ENCODE data around the gene TNFRSF8.

The TNFRSF8 gene

GRCh38 chr1:12047120-12047876 lies 15.8 kb upstream of the TNFRSF8 start:
- no peak for TF ChIP-seq GATA1 (IDR thresholded peaks at IDR 0.05; ENCODE audit: low read depth, low read length)
- no peak for TF ChIP-seq POLR2A (IDR thresholded peaks at IDR 0.05; ENCODE audit: low read length)
- DNase-seq: no peak

GRCh38 chr1:12048372-12048771 lies 14.7 kb upstream of the TNFRSF8 start:
- DNase-seq: no peak
- TF ChIP-seq GATA1 (IDR thresholded peaks at IDR 0.05; ENCODE audit: low read depth, low read length) (no peak), POLR2A (IDR thresholded peaks at IDR 0.05; ENCODE audit: low read length) (no peak)

- no peak for DNase-seq
- TF ChIP-seq GATA1 (IDR thresholded peaks at IDR 0.05; ENCODE audit: low read depth, low read length): no peak
- TF ChIP-seq POLR2A (IDR thresholded peaks at IDR 0.05; ENCODE audit: low read length): no peak
Observed at GRCh38 chr1:12049616-12050015, 13.5 kb upstream of the TNFRSF8 start.

GRCh38 chr1:12051361-12051760 lies 11.7 kb upstream of the TNFRSF8 start:
- TF ChIP-seq GATA1 (IDR thresholded peaks at IDR 0.05; ENCODE audit: low read depth, low read length): no peak
- TF ChIP-seq POLR2A (IDR thresholded peaks at IDR 0.05; ENCODE audit: low read length): no peak
- no peak for DNase-seq

- peak in 1 of 2 experiments; percentile 41 for DNase-seq
- TF ChIP-seq POLR2A (IDR thresholded peaks at IDR 0.05; ENCODE audit: low read length) (no peak), GATA1 (IDR thresholded peaks at IDR 0.05; ENCODE audit: low read depth, low read length) (no peak)
Observed at GRCh38 chr1:12052008-12052573, 11.0 kb upstream of the TNFRSF8 start.

GRCh38 chr1:12052997-12053686 lies 10.0 kb upstream of the TNFRSF8 start:
- TF ChIP-seq POLR2A (IDR thresholded peaks at IDR 0.05; ENCODE audit: low read length): no peak
- no peak for TF ChIP-seq GATA1 (IDR thresholded peaks at IDR 0.05; ENCODE audit: low read depth, low read length)
- DNase-seq: no peak

- DNase-seq: no peak
- no peak for TF ChIP-seq GATA1 (IDR thresholded peaks at IDR 0.05; ENCODE audit: low read depth, low read length)
- no peak for TF ChIP-seq POLR2A (IDR thresholded peaks at IDR 0.05; ENCODE audit: low read length)
Observed at GRCh38 chr1:12053752-12054548, 9.2 kb upstream of the TNFRSF8 start.

- TF ChIP-seq GATA1 (IDR thresholded peaks at IDR 0.05; ENCODE audit: low read depth, low read length) (no peak), POLR2A (IDR thresholded peaks at IDR 0.05; ENCODE audit: low read length) (no peak)
- DNase-seq: no peak
Observed at GRCh38 chr1:12055259-12055658, 7.8 kb upstream of the TNFRSF8 start.

- DNase-seq: no peak
- no peak for TF ChIP-seq GATA1 (IDR thresholded peaks at IDR 0.05; ENCODE audit: low read depth, low read length)
- TF ChIP-seq POLR2A (IDR thresholded peaks at IDR 0.05; ENCODE audit: low read length): no peak
Observed at GRCh38 chr1:12056331-12056841, 6.7 kb upstream of the TNFRSF8 start.

GRCh38 chr1:12057382-12057781 lies 5.7 kb upstream of the TNFRSF8 start:
- TF ChIP-seq GATA1 (IDR thresholded peaks at IDR 0.05; ENCODE audit: low read depth, low read length) (no peak), POLR2A (IDR thresholded peaks at IDR 0.05; ENCODE audit: low read length) (no peak)
- no peak for DNase-seq

GRCh38 chr1:12057940-12058687 lies 5.0 kb upstream of the TNFRSF8 start:
- no peak for DNase-seq
- TF ChIP-seq GATA1 (IDR thresholded peaks at IDR 0.05; ENCODE audit: low read depth, low read length): no peak
- no peak for TF ChIP-seq POLR2A (IDR thresholded peaks at IDR 0.05; ENCODE audit: low read length)

GRCh38 chr1:12059226-12059625 lies 3.9 kb upstream of the TNFRSF8 start:
- TF ChIP-seq GATA1 (IDR thresholded peaks at IDR 0.05; ENCODE audit: low read depth, low read length): no peak
- TF ChIP-seq POLR2A (IDR thresholded peaks at IDR 0.05; ENCODE audit: low read length): no peak
- DNase-seq: no peak

Data from erythroblast (primary cell).